K562 (cell line): Measurements from ENCODE around the gene SUV39H2. TPM values are rescaled to one million over a fixed set of nuclear protein-coding genes. Genes with fewer than 3 reads are reported as not detected.

Source experiments
- BRD4 ChIP-seq: fragments of 200-600 bp; sonication (generic); IDR thresholded peaks from 2 replicates; pipeline ENCODE4 v1.6.1; 2017; ENCODE audit warnings: inconsistent platforms
- CEBPG ChIP-seq, 3 experiments: fragments of 200-800 bp in 1 of 3; sonication (Bioruptor generic) in 1 of 3; sonication (generic) in 1 of 3; formaldehyde crosslinking in 1 of 3; IDR thresholded peaks in 2 of 3; conservative IDR thresholded peaks in 1 of 3; 2 replicates each; pipeline versions ENCODE4 v1.6.1 to v1.8.0; 2016 to 2022; ENCODE audit warnings: missing compliant biosample characterization in 2 of 3, missing genetic modification characterization in 2 of 3, mild to moderate bottlenecking in 1 of 3, missing genetic modification reagents in 1 of 3
- E2F6 ChIP-seq, 2 experiments: IDR thresholded peaks; 2 replicates each; pipeline ENCODE4 v1.6.1; 2011; ENCODE audit warnings: borderline replicate concordance in 1 of 2, control low read depth in 1 of 2, low read depth in 1 of 2, low read length in 1 of 2, mild to moderate bottlenecking in 1 of 2, mixed read lengths in 1 of 2, moderate library complexity in 1 of 2; ENCODE audit not compliant: insufficient read depth in 1 of 2, insufficient read length in 1 of 2, poor library complexity in 1 of 2, severe bottlenecking in 1 of 2; ENCODE audit errors: extremely low read depth in 1 of 2
- E4F1 ChIP-seq: fragments of 250-450 bp; sonication (Bioruptor Pico); IDR thresholded peaks from 2 replicates; pipeline ENCODE4 v1.5.0; 2021; ENCODE audit warnings: mild to moderate bottlenecking, borderline replicate concordance
- HES1 ChIP-seq: fragments of 450-650 bp; IDR thresholded peaks from 2 replicates; pipeline ENCODE4 v1.6.1; 2016; ENCODE audit warnings: low read depth, mild to moderate bottlenecking, moderate library complexity
- NR2C2 ChIP-seq, 2 experiments: fragments of 200-800 bp in 1 of 2; sonication (Bioruptor generic) in 1 of 2; sonication (generic) in 1 of 2; formaldehyde crosslinking in 1 of 2; IDR thresholded peaks; 2 replicates each; pipeline versions ENCODE4 v1.6.1 to v1.8.0; 2016 to 2022; ENCODE audit warnings: mild to moderate bottlenecking in 1 of 2, missing compliant biosample characterization in 1 of 2, missing genetic modification characterization in 1 of 2, missing genetic modification reagents in 1 of 2
- PKNOX1 ChIP-seq: fragments of 450-650 bp; IDR thresholded peaks from 2 replicates; pipeline ENCODE4 v1.6.1; 2016
- REST ChIP-seq, 2 experiments: fragments of 450-650 bp; formaldehyde crosslinking in 1 of 2; IDR thresholded peaks; 2 replicates each; pipeline versions ENCODE4 v1.4.0 to v1.6.1; 2014 to 2020; ENCODE audit warnings: mild to moderate bottlenecking in 2 of 2, borderline replicate concordance in 1 of 2, low read depth in 1 of 2
- SIX5 ChIP-seq, 2 experiments: IDR thresholded peaks; 2 replicates each; pipeline ENCODE4 v1.6.1; 2011; ENCODE audit warnings: low read length in 2 of 2, borderline replicate concordance in 1 of 2, low read depth in 1 of 2, mild to moderate bottlenecking in 1 of 2, moderate library complexity in 1 of 2; ENCODE audit not compliant: insufficient read depth in 1 of 2
- ZNF696 ChIP-seq: fragments of 250-450 bp; sonication (Bioruptor Pico); conservative IDR thresholded peaks from 2 replicates; pipeline ENCODE4 v1.4.0; 2020; ENCODE audit warnings: mild to moderate bottlenecking, moderate library complexity
- polyA plus RNA-seq, 8 experiments: library from polyadenylated mRNA; depleted of rRNA in 4 of 8; stranded (reverse) in 5 of 8; unstranded in 3 of 8; fragments of >200 nt; fragmentation: Nextera tagmentation in 2 of 8; fragmentation: Illumina TruSeq in 1 of 8; extraction: Ambion mirVana in 2 of 8; extraction: Trizol in 1 of 8; gene quantifications; 2 replicates each; pipeline versions ENCODE4 v1.2.1 to v1.2.3, GENCODE V29; 2011 to 2014; ENCODE audit warnings: inconsistent platforms in 1 of 8, missing spikeins in 1 of 8
- total RNA-seq, 7 experiments: library from RNA; depleted of rRNA in 6 of 7; stranded (reverse); fragments of >200 nt in 6 of 7; fragmentation: Illumina TruSeq in 2 of 7; extraction: Trizol in 2 of 7; gene quantifications; 2 replicates each; pipeline versions ENCODE4 v1.2.1 to v1.2.3, GENCODE V29; 2011 to 2021; ENCODE audit warnings: low replicate concordance in 1 of 7

The SUV39H2 gene
- total and polyA plus RNA-seq, 9 of the 15 experiments (the other 6 are each of a cell fraction or from before 2014, with no cell fraction given), result 24.1 to 54.3 (median 41.3) TPM

GRCh38 chr10:14844948-14845347 lies 33.7 kb upstream of the SUV39H2 start (continued):
- no peak for TF ChIP-seq E2F6 (IDR thresholded peaks at IDR 0.05; ENCODE audit: borderline replicate concordance in 1 of 2, extremely low read depth in 1 of 2, insufficient read depth in 1 of 2, insufficient read length in 1 of 2, low read depth in 1 of 2, low read length in 1 of 2, poor library complexity in 1 of 2, severe bottlenecking in 1 of 2)
- TF ChIP-seq CEBPG (CRISPR knock-in tag; IDR thresholded peaks at IDR 0.05), result no peak
- no peak for TF ChIP-seq CEBPG (tag; conservative IDR thresholded peaks at IDR 0.05 in 1 of 2, IDR thresholded peaks at IDR 0.05 in 1 of 2)
- no peak for TF ChIP-seq BRD4
- TF ChIP-seq ZNF696 (CRISPR knock-in tag), result no peak
- no peak for TF ChIP-seq NR2C2 (CRISPR knock-in tag; IDR thresholded peaks at IDR 0.05)
- no peak for TF ChIP-seq NR2C2 (tag; IDR thresholded peaks at IDR 0.05)
- no peak for TF ChIP-seq REST (IDR thresholded peaks at IDR 0.05; ENCODE audit: borderline replicate concordance)
- no peak for TF ChIP-seq REST (CRISPR knock-in tag; IDR thresholded peaks at IDR 0.05; ENCODE audit: low read depth)
- no peak for TF ChIP-seq E4F1 (CRISPR knock-in tag)
- TF ChIP-seq PKNOX1, result peak; percentile 41; the same call in 1 of the 2 replicates
- 0 out of 2 replicates have a peak, but pooled peaks have one; percentile 27 for TF ChIP-seq HES1
- TF ChIP-seq SIX5 (IDR thresholded peaks at IDR 0.05; ENCODE audit: borderline replicate concordance in 1 of 2, insufficient read depth in 1 of 2, low read depth in 1 of 2, low read length in 2 of 2), result no peak
